NCI-H2107 treated with DMSO at 0.1 percent for 48 hours (cell line): ENCODE measurements around the gene AKAP11.

ENCODE experiments used
- DNase-seq: peaks from one replicate; lab custom pipeline; 2025; ENCODE audit not compliant: unreplicated experiment; lab: John Stamatoyannopoulos, UW

AKAP11 gene

GRCh38 chr13:42329239-42329638, 57.3 kb downstream of the AKAP11 start:
- no peak for DNase-seq

GRCh38 chr13:42331009-42331408, 59.1 kb downstream of the AKAP11 start:
- DNase-seq = no peak

- no peak for DNase-seq
Measured at GRCh38 chr13:42333613-42334328, 61.8 kb downstream of the AKAP11 start.

- DNase-seq = peak; percentile 38
Measured at GRCh38 chr13:42334329-42334706, 62.4 kb downstream of the AKAP11 start.

- peak; percentile 17 for DNase-seq
Measured at GRCh38 chr13:42337808-42338600, 66.1 kb downstream of the AKAP11 start.

- no peak for DNase-seq
Measured at GRCh38 chr13:42345367-42345766, 73.4 kb downstream of the AKAP11 start.

GRCh38 chr13:42348576-42348975, 76.6 kb downstream of the AKAP11 start:
- DNase-seq = no peak

GRCh38 chr13:42350141-42350540, 78.2 kb downstream of the AKAP11 start:
- no peak for DNase-seq

- DNase-seq = no peak
Measured at GRCh38 chr13:42354241-42355091, 82.5 kb downstream of the AKAP11 start.

- no peak for DNase-seq
Measured at GRCh38 chr13:42355092-42355485, 83.1 kb downstream of the AKAP11 start.

GRCh38 chr13:42355491-42356183, 83.7 kb downstream of the AKAP11 start:
- DNase-seq = no peak

GRCh38 chr13:42356184-42356575, 84.2 kb downstream of the AKAP11 start:
- DNase-seq = no peak

GRCh38 chr13:42360046-42360574, 88.2 kb downstream of the AKAP11 start:
- no peak for DNase-seq

- DNase-seq = no peak
Measured at GRCh38 chr13:42361701-42362100, 89.7 kb downstream of the AKAP11 start.

- no peak for DNase-seq
Measured at GRCh38 chr13:42363941-42364612, 92.1 kb downstream of the AKAP11 start.

GRCh38 chr13:42364613-42365000, 92.7 kb downstream of the AKAP11 start:
- no peak for DNase-seq

GRCh38 chr13:42367831-42368230, 95.9 kb downstream of the AKAP11 start:
- DNase-seq = no peak

GRCh38 chr13:42369071-42369797, 97.3 kb downstream of the AKAP11 start:
- DNase-seq = no peak

- DNase-seq = no peak
Measured at GRCh38 chr13:42370229-42370628, 98.3 kb downstream of the AKAP11 start.
